GM19238 (cell line): ENCODE results near the gene SUSD4.

ENCODE experiments used
- DNase-seq: peaks from one replicate; pipeline ENCODE4 v3.0.0; 2011; ENCODE audit warnings: low spot score; ENCODE audit not compliant: insufficient read length

SUSD4 gene

DNA sequence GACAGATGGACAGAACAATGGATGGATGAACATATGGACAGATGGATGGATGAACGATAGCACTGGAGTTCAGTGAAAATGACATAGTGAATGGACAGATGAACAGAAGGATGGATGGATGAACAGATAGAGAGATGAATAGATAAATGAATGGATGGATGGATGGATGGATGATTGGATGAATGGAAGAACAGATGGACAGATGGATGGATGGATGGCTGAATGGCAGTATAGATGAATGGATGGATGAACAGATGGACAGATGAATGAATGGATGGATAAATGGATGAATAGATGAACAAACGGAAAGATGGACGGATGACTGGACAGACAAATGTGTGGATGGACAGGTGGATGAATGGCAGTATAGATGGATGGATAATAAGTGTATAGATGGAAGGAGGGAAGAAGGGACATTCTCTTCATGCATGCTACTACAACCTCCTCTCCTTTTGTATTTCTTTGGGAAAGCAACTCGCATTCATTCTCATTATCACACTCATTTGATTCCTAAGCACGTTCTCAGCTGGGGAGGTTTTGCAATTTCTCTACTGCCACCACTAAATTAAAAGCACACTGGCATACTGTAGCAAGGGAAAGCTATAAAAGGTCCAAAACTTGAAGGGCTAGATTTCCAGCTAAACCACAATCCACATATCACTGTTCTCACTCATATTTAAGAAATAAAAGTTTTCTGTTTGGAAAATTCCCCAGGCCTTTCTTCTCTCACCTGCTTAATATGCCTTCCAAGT, 34.1 kb downstream of the SUSD4 start:
- DNase-seq = no peak

DNA sequence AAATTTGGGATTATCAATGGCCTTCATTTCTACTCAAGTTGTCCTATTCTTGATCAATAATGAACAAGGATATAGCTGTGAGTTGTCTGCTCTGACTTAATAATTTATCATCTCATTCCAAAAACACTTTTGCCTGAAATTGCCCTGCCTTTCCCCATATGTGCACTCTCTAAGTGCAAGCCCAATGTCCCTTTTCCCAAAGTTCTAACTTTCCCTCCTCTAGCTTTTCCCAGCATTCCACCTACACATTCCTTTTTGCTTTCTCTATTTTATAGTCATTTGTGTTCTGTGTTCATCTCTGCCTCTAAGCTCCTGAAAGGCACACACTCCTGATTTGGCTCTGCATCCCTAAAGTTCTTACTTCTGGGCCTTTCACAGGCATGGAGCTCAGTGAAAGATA, 34.7 kb downstream of the SUSD4 start:
- no peak for DNase-seq

DNA sequence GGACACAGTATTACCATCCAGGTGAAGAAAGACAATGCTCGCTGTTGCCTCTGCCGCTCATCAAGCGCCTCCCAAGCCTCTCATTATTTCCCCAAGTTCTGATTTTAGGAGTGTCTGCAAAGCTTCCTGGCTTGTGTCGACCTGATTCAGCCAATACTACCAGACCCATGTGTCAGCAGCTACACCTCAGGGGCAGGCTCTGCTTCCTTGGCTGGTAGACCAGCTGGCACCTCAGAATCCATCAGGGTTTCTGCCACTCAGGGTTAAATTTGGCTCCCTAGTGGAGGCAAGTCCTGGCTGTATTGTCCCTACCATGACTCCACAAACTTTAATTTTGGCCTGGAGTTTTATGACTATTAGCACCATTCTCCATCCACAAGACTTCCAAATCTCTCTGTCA, 35.4 kb downstream of the SUSD4 start:
- no peak for DNase-seq

DNA sequence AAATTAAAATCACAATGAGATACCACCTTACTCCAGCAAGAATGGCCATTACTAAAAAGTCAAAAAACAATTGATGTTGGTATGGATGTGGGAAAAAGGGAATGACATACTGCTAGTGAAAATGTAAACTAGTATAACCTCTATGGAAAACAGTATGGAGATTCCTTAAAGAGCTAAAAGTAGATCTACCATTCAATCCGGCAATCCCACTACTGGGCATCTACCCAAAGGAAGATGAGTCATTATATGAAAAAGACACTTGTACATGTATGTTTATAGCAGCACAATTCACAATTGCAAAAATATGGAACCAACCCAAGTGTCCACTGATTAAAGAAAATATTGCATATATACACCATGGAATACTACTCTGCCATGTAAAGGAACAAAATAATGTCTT, 37.2 kb downstream of the SUSD4 start:
- no peak for DNase-seq

DNA sequence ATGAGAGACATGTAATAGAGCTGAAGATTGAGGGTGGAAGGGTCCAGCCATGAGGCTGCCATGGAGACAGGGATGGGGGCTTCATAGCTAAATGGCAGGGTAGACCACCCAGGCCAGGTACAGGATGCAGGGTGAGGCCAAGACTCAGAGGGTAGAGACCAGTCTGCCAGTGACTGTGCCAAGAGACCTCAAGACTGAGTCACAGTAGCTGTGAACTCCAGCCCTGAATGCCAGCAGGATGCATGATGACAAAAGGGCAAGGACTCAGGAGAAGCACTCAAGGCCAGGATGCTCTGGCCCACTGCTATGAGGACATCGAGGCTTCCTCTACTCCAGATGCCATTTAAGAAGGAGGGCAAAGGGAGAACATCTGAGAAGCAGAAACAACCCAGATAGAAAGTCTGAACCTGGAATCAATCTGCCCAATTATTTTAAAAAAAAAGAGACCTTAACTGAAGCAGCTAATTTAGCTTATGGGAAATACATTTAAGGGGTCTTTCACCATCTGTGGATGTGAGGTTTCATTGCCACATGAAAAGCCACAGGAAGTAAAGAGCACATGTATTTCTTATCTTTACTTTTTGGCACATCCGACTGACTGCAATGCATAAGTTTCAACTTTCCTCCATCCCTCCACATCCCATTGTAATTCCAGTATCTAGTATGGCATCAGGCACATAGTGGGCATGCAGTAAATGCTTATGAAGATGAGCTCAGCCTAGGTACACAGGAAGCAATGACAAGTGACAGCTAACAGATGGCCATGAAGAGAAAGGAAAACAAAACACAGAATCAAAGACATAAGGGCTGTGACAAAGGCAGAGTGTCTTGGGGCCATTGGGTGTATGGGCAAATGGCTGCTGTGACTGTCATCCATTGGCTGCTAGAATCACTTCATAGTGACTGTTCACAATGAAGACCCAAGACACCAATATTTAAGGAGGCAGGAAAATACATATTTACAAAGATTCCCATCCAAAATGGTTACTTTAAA, 40.2 kb downstream of the SUSD4 start:
- DNase-seq = no peak

DNA sequence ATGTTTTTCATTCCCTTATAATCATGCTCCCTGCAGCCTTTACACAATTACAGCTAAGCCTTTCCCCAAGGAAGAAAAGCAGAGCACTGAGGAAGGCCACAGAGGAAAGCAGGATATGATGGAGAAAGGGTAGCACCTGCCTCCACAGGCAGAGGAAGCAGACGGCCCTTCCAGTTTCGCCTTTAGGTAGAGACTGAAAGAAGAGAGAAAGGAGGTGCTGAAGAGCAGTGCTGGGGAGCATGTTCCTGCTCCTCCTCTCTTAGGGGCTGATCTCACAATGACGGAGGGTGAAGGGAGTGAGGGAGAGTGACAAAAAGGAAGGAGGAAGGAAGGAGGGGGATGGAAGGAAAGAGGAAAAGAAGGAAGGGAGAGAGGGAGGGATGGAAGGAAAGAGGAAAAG, 41.1 kb downstream of the SUSD4 start:
- no peak for DNase-seq

DNA sequence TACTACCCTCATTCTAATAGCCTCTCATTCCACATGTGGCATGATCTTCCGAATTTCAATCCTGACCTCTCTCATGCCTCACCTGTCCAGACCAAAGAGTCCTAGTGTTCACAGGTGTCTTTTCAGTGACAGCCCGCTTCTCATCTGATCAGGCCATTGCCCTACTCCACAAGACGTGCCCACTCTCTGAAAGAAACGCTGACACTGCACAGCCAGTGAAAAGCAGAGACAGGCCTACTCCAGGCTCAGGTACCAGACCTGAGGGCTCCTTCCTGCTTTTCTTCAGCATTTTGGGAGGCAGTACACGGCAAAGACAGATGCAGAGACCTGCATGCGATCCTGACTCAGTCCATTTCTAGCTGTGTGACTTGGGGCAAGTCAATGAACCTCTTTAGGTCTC, 43.0 kb downstream of the SUSD4 start:
- no peak for DNase-seq

DNA sequence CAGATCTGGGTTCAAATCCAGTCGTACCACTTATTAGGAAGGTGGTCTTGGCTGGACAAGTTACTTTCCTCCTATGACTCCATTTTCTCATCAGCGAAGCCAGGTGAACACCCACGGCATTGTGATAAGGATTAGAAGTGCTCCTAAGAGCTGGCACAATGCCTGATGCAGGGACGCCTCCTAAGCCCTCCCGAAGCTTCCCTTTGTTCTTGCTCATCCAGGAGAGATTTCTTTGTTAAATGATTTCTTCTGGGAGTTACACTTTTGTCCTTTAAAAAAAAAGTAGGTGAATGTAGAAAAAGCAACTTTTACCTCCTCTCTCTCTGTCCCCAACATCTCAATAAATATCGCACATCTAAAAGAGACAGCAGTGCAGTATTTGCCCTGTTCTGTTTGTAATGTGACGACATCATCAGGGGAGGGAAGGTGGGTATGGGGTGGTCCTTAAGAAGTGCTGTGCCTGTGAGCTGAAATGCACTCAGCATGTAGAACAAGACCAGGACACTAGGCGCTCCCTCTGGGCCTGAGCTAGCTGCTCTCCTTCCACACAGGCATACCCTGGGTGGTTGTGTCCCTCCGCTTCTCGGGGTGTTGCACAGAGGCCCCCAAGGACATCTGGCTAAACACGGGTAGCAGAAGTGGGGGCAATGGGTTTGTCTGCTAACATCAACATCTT, 43.9 kb downstream of the SUSD4 start:
- no peak for DNase-seq

DNA sequence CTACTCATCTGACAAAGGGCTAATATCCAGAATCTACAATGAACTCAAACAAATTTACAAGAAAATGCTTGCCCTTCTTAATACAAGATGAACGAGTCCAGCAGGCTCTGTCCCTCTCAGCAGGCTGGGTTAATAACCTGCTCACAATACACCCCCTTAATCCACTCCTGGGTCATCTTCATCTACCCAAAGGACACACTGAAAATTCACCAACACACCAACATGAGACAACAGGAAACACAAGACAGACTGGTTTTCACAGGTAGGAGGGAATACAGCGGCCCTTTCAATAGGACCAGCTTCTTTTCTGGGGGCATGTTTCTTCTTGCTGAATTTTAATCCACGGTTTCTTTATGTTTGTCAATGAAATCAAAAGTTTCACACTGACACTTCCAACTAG, 44.6 kb downstream of the SUSD4 start:
- no peak for DNase-seq

DNA sequence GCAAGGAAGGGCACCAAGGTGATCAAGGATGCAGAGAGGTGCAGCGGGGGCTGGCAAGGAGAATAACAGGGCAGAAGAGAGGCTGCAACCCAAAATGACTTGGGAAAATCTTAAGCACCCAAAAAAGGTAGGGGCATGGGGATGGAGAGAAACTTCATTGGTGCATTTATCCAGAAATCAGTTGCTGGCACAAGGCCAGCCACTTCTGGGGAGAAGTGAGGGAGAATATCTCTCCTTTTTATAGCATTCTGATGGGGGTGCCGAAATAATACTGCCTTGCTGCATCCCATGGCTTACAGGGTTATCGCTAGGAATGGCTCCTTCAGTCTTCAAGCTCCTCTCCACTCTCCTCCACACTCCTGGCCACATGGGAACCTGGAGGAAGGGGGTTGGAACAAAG, 47.9 kb downstream of the SUSD4 start:
- no peak for DNase-seq

DNA sequence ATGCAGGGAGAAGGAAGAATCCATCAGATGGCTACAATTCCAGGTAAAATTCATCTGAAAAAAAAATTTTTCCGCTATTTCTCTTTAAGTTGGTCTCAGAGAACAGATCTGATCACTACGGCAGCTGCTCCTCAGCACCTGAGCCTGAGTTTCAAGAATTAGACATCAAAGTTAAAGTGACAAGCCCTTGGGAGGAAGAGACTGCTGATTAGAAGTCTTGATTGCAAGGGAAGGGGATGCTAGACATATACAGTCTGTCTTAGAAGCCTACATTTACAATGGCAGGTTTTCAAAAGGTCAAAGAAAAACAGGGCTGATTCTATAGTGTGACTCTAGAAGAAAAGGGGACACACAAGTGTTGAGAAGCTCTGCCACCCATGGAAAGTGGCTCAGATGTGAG, 48.3 kb downstream of the SUSD4 start:
- DNase-seq = no peak

DNA sequence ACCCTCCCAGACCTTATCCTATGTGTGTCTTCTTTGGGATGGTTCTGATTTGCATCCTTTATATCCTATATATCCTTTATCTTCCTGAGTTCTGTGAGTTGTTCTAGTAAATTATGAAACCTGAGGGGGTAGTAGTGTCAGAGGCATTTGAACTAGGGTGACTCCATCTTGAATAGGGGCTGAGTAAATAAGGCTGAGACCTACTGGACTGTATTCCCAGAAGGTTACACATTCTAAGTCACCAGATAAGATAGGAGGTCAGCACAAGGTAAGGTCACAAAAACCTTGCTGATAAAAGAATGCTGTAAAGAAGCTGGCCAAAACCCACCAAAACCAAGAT, 50.6 kb downstream of the SUSD4 start:
- no peak for DNase-seq

DNA sequence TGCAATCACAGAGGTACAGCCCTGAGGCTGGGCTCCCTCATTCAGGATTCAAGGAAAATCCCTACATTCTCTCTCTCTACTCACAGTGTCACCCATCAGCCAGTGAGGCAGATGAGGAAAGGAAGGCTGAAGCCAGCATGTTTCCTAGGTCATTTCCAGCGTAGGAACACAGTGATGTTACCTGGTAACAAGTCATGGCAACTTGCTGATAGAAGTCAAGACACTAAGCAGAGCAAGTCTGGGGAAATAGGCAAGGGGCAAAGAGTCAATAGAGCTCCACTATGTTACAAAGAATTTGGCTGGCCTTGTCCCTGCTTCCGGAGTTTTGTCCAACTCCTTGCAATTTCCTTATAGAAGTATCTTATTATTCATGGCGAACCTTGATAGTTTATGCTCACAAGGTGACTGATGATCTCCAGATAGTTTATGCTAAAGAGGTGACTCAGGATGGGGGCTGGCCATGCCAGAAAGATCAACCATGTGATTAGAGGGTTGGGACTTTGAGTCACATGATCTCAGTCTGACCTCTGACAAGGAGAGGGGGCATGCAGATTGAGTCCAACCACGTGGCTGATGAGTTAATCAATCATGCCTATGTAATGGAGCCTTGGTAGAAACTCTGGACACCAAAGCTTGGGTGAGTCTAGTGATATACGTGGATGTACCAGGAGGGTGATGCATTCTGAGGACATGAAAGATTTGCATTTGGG, 51.1 kb downstream of the SUSD4 start:
- no peak for DNase-seq

DNA sequence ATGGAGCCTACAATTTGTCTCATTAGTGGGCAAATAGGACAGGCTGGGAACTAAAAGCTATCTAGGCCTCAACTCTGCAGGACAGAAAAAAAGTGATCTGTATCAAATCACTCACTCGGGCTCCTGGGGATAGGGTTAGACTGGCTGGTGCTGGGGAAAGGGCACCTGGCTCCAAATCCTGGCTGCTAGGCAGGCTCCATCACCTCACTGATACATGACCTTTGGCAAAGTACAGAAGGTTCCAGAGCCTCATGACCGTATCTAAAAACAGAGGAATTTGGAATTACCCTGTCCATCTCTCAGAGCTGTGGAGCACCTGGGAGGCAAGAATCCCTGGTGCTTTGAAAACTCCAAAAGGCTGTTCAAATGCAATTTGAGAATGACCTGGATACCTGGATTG, 51.7 kb downstream of the SUSD4 start:
- no peak for DNase-seq

DNA sequence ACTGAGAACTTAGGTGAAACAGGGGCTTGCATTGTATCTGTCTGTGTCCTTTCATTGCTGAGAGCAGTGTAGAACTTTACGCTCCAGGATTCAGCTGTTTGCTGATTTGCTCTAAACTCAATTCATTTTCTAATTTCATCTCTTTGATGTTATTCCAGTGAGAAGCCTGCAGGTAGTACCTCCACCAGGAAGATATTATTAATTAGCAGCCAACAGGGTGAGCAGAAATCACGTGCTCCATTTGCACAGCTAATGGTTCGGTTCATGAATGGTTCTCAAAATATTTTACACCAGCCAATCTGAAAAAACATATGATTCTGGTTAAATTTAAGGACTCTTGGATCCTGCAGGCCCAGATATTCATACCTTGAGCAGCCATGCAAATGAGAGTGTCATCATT, 52.1 kb downstream of the SUSD4 start:
- no peak for DNase-seq

DNA sequence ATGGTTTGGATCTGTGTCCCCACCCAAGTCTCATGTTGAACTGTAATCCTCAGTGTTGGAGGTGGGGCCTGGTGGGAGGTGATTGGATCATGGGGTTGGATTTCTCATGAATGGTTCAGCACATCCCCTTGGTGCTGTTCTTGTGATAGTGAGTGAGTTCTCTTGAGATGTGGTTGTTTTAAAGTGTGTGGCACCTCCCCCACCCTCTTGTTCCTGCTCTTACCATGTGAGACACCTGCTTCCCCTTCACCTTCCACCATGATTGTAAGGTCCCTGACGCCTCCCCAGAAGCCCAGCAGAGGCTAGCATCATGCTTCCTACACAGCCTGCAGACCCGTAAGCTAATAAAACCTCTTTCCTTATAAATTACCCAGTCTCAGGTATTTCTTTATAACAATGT, 55.8 kb downstream of the SUSD4 start:
- DNase-seq = no peak

DNA sequence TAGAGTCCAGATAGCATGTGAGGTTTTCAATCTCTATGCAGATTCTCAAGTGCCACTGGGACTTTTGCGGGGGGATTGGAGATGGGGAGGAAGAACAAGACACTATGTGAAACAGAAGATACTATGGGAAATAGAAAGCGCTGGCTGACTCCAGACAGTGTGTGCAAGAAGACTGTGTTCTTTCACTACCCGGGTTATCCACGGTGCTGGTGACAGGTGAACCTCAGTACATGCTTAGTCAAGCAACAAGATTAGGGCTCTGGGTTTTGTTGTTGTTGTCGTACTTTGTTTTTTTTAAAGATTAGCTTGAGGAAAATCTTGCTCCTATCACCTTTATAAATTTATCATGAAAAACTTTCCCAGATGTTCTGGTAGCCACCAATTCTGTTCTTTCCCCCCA, 56.4 kb downstream of the SUSD4 start:
- DNase-seq = no peak

DNA sequence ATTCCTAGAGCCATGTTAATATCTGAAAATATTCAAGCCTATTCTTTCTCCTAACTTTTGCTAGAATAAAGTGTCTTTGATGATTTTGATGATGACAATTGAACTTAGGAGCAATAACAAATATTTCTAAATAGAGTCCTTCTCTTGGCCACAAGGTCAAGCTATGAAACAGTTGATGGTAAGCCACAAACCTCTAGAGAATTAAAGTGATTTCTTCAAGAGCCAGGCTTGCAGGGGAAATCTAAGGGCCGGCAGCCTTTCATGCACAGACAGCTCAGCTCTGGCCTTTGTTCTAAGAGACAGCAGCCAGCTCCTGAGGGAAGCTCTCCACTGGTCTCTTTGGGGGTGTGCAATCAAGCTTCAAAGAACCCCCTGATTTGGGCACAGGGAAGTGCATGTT, 59.0 kb downstream of the SUSD4 start:
- DNase-seq = no peak

DNA sequence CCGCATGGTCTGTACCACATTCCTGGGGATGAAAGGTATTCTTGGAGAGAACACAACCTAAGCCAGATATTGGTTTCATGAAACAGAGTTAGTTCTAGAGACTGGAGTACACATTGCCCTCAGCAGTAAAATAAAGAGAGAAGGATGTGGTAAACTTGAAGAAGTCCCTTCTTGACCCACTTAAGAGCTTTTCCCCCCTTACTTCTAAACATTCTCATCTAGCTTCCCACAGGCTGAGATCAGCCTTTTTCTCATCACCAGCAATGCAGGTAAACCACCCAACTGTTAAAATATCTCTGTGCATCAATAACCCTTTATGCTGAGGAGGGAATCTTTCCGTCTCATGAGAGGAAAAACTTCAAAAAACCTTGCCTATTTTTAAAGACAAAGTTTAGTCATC, 62.6 kb downstream of the SUSD4 start:
- no peak for DNase-seq

DNA sequence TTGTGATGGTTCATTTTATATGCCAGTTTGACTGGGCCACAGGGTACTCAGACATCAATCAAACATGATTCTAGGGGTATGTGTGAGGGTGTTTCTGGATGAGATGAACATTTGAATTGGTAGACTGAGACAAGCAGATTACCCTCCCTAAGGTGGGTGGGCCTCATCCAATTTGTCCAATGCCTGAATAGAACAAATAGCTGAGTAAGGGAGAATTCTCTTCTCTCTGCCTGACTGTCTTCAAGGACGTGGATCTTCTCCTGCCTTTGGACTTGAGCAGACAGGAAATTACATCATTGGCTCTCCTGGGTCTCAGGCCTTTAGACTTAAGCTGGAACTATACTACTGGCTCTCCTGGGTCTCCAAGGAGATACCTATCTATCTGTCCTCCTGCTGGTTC, 64.4 kb downstream of the SUSD4 start:
- DNase-seq = no peak

DNA sequence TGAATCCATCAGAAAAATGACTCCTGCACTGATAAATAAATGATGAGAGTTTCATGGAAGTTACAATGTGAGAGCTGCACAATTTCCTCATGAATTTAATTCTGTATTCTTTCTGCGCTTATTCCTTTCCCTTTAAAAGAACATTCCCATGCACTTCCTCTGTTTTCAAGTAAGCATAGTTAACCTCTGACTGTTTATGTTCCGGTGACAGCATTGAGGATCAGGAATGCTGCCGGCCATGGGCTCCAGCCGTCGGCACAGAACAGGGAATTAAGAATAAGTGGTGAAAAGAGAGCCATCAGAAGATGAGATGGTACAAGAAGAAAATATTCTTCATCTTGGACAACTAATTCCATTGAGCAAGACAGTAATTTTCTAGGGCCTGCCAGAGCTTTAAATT, 65.3 kb downstream of the SUSD4 start:
- DNase-seq = no peak

DNA sequence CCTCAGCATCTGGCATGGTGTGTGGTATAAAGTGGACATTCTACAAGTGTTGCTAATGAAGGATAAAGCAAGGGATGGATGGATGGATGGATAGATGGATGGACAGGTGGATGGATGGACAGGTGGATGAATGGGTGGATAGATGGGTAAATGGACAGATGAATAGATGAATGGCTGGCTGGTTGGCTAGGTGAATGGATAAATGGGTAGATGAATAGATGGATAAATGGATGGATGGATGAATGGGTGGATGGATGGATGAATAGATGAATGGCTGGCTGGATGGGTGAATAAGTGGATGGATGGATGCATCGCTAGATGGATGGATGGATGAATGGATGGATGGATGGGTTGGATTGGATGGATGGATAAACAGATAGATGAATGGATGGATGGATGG, 66.2 kb downstream of the SUSD4 start:
- no peak for DNase-seq
